GM18519 (cell line): Measurements from ENCODE around the gene MAGI2.
"Not testable (repeated sequence)": the region's sequence is repeated elsewhere in the genome, so short reads cannot be mapped to it uniquely, and the experiment has no call there.

Experiments
- ATAC-seq: cut with Tn5 transposase; IDR thresholded peaks from one replicate; pipeline ENCODE4 v1.9.1; 2021; ENCODE audit warnings: mild to moderate bottlenecking, moderate library complexity; ENCODE audit not compliant: unreplicated experiment, low FRiP score

Gene MAGI2

GRCh38 chr7:78011642-78012041 lies 1441.8 kb downstream of the MAGI2 start:
- ATAC-seq, result no peak

- ATAC-seq, result no peak
These were observed 1446.2 kb downstream of the MAGI2 start for GRCh38 chr7:78007231-78007630.

- ATAC-seq, result no peak
These were observed 1447.3 kb downstream of the MAGI2 start for GRCh38 chr7:78006063-78006755.

- no peak for ATAC-seq
These were observed 1450.8 kb downstream of the MAGI2 start for GRCh38 chr7:78002715-78003114.

GRCh38 chr7:78002021-78002420 lies 1451.4 kb downstream of the MAGI2 start:
- ATAC-seq, result no peak

- not testable (repeated sequence) for ATAC-seq
These were observed 1454.3 kb downstream of the MAGI2 start for GRCh38 chr7:77999168-77999567.

GRCh38 chr7:77995717-77996116 lies 1457.8 kb downstream of the MAGI2 start:
- ATAC-seq, result no peak

- ATAC-seq, result no peak
These were observed 1459.6 kb downstream of the MAGI2 start for GRCh38 chr7:77993838-77994237.

GRCh38 chr7:77991656-77992055 lies 1461.8 kb downstream of the MAGI2 start:
- ATAC-seq, result no peak

- no peak for ATAC-seq
These were observed 1463.4 kb downstream of the MAGI2 start for GRCh38 chr7:77989981-77990566.

- no peak for ATAC-seq
These were observed 1467.5 kb downstream of the MAGI2 start for GRCh38 chr7:77985974-77986339.

GRCh38 chr7:77985232-77985973 lies 1468.1 kb downstream of the MAGI2 start:
- ATAC-seq, result no peak

- ATAC-seq, result no peak
These were observed 1469.5 kb downstream of the MAGI2 start for GRCh38 chr7:77983973-77984372.

GRCh38 chr7:77982926-77983550 lies 1470.4 kb downstream of the MAGI2 start:
- peak; percentile 51 for ATAC-seq

GRCh38 chr7:77980087-77980713 lies 1473.3 kb downstream of the MAGI2 start:
- ATAC-seq, result no peak

GRCh38 chr7:77979219-77979618 lies 1474.2 kb downstream of the MAGI2 start:
- ATAC-seq, result no peak

- ATAC-seq, result no peak
These were observed 1477.6 kb downstream of the MAGI2 start for GRCh38 chr7:77975672-77976480.

- ATAC-seq, result no peak
These were observed 1481.7 kb downstream of the MAGI2 start for GRCh38 chr7:77971726-77972125.

GRCh38 chr7:77967429-77967828 lies 1486.0 kb downstream of the MAGI2 start:
- ATAC-seq, result no peak
